ENCODE measurements around the gene PLK3.
"Not testable (repeated sequence)": the region's sequence is repeated elsewhere in the genome, so short reads cannot be mapped to it uniquely, and the experiment has no call there.

The PLK3 gene

GRCh38 chr1:44807364-44808062 is 7.3 kb downstream of the PLK3 start:
- H3K36me3 ChIP-seq (ENCODE audit: control insufficient read depth, insufficient read depth, low read length): peaks cover 28% of the 10 kb centered on the region
- DNase-seq (ENCODE audit: extremely low read depth, insufficient read length): peak; percentile 79
- no peak for TF ChIP-seq CTCF (IDR thresholded peaks at IDR 0.05; ENCODE audit: insufficient read depth, low read length, poor library complexity, severe bottlenecking)
- no peaks in the 10 kb centered on the region for H3K27me3 ChIP-seq (replicated peaks; ENCODE audit: control insufficient read depth, insufficient read depth, low read length)
- no peak overlapping the region for H3K4me3 ChIP-seq (replicated peaks; ENCODE audit: low read depth, low read length)

- no peak for TF ChIP-seq CTCF (IDR thresholded peaks at IDR 0.05; ENCODE audit: insufficient read depth, low read length, poor library complexity, severe bottlenecking)
- H3K4me3 ChIP-seq (replicated peaks; ENCODE audit: low read depth, low read length): no peak within 1 kb of the TSS
- no peaks in the 10 kb centered on the region for H3K27me3 ChIP-seq (replicated peaks; ENCODE audit: control insufficient read depth, insufficient read depth, low read length)
- DNase-seq (ENCODE audit: extremely low read depth, insufficient read length): no peak
- H3K36me3 ChIP-seq (ENCODE audit: control insufficient read depth, insufficient read depth, low read length): peaks cover 23% of the 10 kb centered on the region
These were observed 8.1 kb downstream of the PLK3 start, which contains the start of gene BTBD19 for GRCh38 chr1:44808063-44808937. BTBD19 (plus strand) TSS chr1:44808523; CDS start chr1:44808821, 298 bp downstream.

GRCh38 chr1:44808938-44809917 is 9.1 kb downstream of the PLK3 start:
- no peak for TF ChIP-seq CTCF (IDR thresholded peaks at IDR 0.05; ENCODE audit: insufficient read depth, low read length, poor library complexity, severe bottlenecking)
- Histone ChIP-seq H3K4me3 (replicated peaks; ENCODE audit: low read depth, low read length) (no peak overlapping the region), H3K36me3 (ENCODE audit: control insufficient read depth, insufficient read depth, low read length) (peaks cover 14% of the 10 kb centered on the region), H3K27me3 (replicated peaks; ENCODE audit: control insufficient read depth, insufficient read depth, low read length) (no peaks in the 10 kb centered on the region)
- peak; percentile 76 for DNase-seq (ENCODE audit: extremely low read depth, insufficient read length)

GRCh38 chr1:44810101-44810761 is 10.1 kb downstream of the PLK3 start:
- Histone ChIP-seq H3K36me3 (ENCODE audit: control insufficient read depth, insufficient read depth, low read length) (peaks cover 9% of the 10 kb centered on the region), H3K4me3 (replicated peaks; ENCODE audit: low read depth, low read length) (no peak overlapping the region), H3K27me3 (replicated peaks; ENCODE audit: control insufficient read depth, insufficient read depth, low read length) (no peaks in the 10 kb centered on the region)
- no peak for TF ChIP-seq CTCF (IDR thresholded peaks at IDR 0.05; ENCODE audit: insufficient read depth, low read length, poor library complexity, severe bottlenecking)
- no peak for DNase-seq (ENCODE audit: extremely low read depth, insufficient read length)

GRCh38 chr1:44810762-44811105 is 10.6 kb downstream of the PLK3 start:
- H3K36me3 ChIP-seq (ENCODE audit: control insufficient read depth, insufficient read depth, low read length); H3K27me3 ChIP-seq (replicated peaks; ENCODE audit: control insufficient read depth, insufficient read depth, low read length); DNase-seq (ENCODE audit: extremely low read depth, insufficient read length); H3K4me3 ChIP-seq (replicated peaks; ENCODE audit: low read depth, low read length): not testable (repeated sequence)

Measured in GM06990 (cell line).